Liver (tissue), 9 donors: ENCODE data around the gene LRRC27. TPM values are rescaled to one million over a fixed set of nuclear protein-coding genes. Genes with fewer than 3 reads are reported as not detected.

Source experiments
- DNase-seq: peaks from one replicate; pipeline ENCODE4 v3.0.0-alpha.2; 2017; ENCODE audit warnings: low spot score
- H3K27ac ChIP-seq, 2 donors: one replicate each; pipeline ENCODE4 v1.7.0; 2013; ENCODE audit warnings: inconsistent platforms in 2 of 2, low read length in 2 of 2, control low read depth in 1 of 2, low read depth in 1 of 2, mild to moderate bottlenecking in 1 of 2
- H3K27me3 ChIP-seq, 4 donors: one replicate each; pipeline versions ENCODE4 v1.6.1 to v1.7.0; 2013; ENCODE audit warnings: low read length in 3 of 4, inconsistent platforms in 1 of 4, mild to moderate bottlenecking in 1 of 4, moderate library complexity in 1 of 4; ENCODE audit not compliant: control insufficient read depth in 4 of 4, insufficient read depth in 4 of 4
- H3K36me3 ChIP-seq, 4 donors: one replicate each; pipeline versions ENCODE4 v1.6.1 to v1.7.0; 2013; ENCODE audit warnings: low read length in 3 of 4, mild to moderate bottlenecking in 3 of 4, low read depth in 1 of 4, moderate library complexity in 1 of 4; ENCODE audit not compliant: control insufficient read depth in 4 of 4, insufficient read depth in 3 of 4
- H3K4me1 ChIP-seq, 4 donors: one replicate each; pipeline versions ENCODE4 v1.6.1 to v1.7.0; 2013; ENCODE audit warnings: low read length in 3 of 4, mild to moderate bottlenecking in 3 of 4, moderate library complexity in 1 of 4; ENCODE audit not compliant: control insufficient read depth in 4 of 4, insufficient read depth in 4 of 4
- H3K4me3 ChIP-seq, 3 donors: one replicate each; pipeline versions ENCODE4 v1.6.1 to v1.7.0; 2013; ENCODE audit warnings: low read length in 3 of 3, control low read depth in 1 of 3, low read depth in 1 of 3, mild to moderate bottlenecking in 1 of 3
- H3K9ac ChIP-seq, 2 donors: one replicate each; pipeline ENCODE4 v1.7.0; 2013; ENCODE audit warnings: low read length in 2 of 2, mild to moderate bottlenecking in 2 of 2, moderate library complexity in 2 of 2, control low read depth in 1 of 2, low read depth in 1 of 2
- H3K9me3 ChIP-seq, 4 donors: one replicate each; pipeline versions ENCODE4 v1.6.1 to v1.7.0; 2013; ENCODE audit warnings: low read length in 3 of 4; ENCODE audit not compliant: control insufficient read depth in 4 of 4
- ATF3 ChIP-seq: IDR thresholded peaks from 2 replicates; pipeline ENCODE4 v1.6.1; 2016; ENCODE audit warnings: antibody characterized with exemption
- CTCF ChIP-seq: fragments of 150-350 bp; IDR thresholded peaks from 2 replicates; pipeline ENCODE4 v1.5.1; 2017; ENCODE audit warnings: improper control_type of control experiment, low read depth, low read length; ENCODE audit not compliant: missing input control
- EGR1 ChIP-seq, 2 donors: IDR thresholded peaks; 2 replicates each; pipeline ENCODE4 v1.6.1; 2016 to 2018; ENCODE audit warnings: antibody characterized with exemption in 2 of 2, low read depth in 2 of 2
- FOXA1 ChIP-seq: IDR thresholded peaks from 2 replicates; pipeline ENCODE4 v1.6.1; 2016; ENCODE audit warnings: antibody characterized with exemption
- FOXA2 ChIP-seq: IDR thresholded peaks from 2 replicates; pipeline ENCODE4 v1.6.1; 2016; ENCODE audit warnings: antibody characterized with exemption
- GABPA ChIP-seq, 2 donors: IDR thresholded peaks in 1 of 2; conservative IDR thresholded peaks in 1 of 2; 2 replicates each; pipeline ENCODE4 v1.6.1; 2016; ENCODE audit warnings: antibody characterized with exemption in 2 of 2, mild to moderate bottlenecking in 1 of 2, moderate library complexity in 1 of 2
- HNF4A ChIP-seq, 2 donors: conservative IDR thresholded peaks; 2 replicates each; pipeline ENCODE4 v1.6.1; 2016; ENCODE audit warnings: antibody characterized with exemption in 2 of 2, mild to moderate bottlenecking in 2 of 2
- HNF4G ChIP-seq: IDR thresholded peaks from 2 replicates; pipeline ENCODE4 v1.6.1; 2016; ENCODE audit warnings: antibody characterized with exemption
- JUND ChIP-seq, 2 donors: IDR thresholded peaks; 2 replicates each; pipeline ENCODE4 v1.6.1; 2016; ENCODE audit warnings: antibody characterized with exemption in 2 of 2
- MAX ChIP-seq: IDR thresholded peaks from 2 replicates; pipeline ENCODE4 v1.6.1; 2016; ENCODE audit warnings: antibody characterized with exemption
- RAD21 ChIP-seq, 2 donors: IDR thresholded peaks; 2 replicates each; pipeline ENCODE4 v1.6.1; 2016; ENCODE audit warnings: antibody characterized with exemption in 2 of 2, mild to moderate bottlenecking in 2 of 2
- REST ChIP-seq: IDR thresholded peaks from 2 replicates; pipeline ENCODE4 v1.6.1; 2016; ENCODE audit warnings: antibody characterized with exemption, mild to moderate bottlenecking
- RXRA ChIP-seq, 2 donors: IDR thresholded peaks; 2 replicates each; pipeline ENCODE4 v1.6.1; 2017 to 2018; ENCODE audit warnings: antibody characterized with exemption in 2 of 2, mild to moderate bottlenecking in 1 of 2
- TAF1 ChIP-seq: conservative IDR thresholded peaks from 2 replicates; pipeline ENCODE4 v1.6.1; 2016; ENCODE audit warnings: antibody characterized with exemption, mild to moderate bottlenecking
- YY1 ChIP-seq: IDR thresholded peaks from 2 replicates; pipeline ENCODE4 v1.6.1; 2016; ENCODE audit warnings: antibody characterized with exemption, mild to moderate bottlenecking
- ZBTB33 ChIP-seq: IDR thresholded peaks from 2 replicates; pipeline ENCODE4 v1.6.1; 2016; ENCODE audit warnings: antibody characterized with exemption
- WGBS: extraction: QIAGEN DNeasy Blood & Tissue Kit; methylation state at CpG from one replicate; pipeline ENCODE4 v1.1.7; 2013; 5-methylcytosine and 5-hydroxymethylcytosine counted together
- polyA plus RNA-seq, 2 donors: library from polyadenylated mRNA; stranded (reverse) in 1 of 2; unstranded in 1 of 2; fragments of 200-250 nt in 1 of 2; fragments of >200 nt in 1 of 2; fragmentation: Nextera tagmentation in 1 of 2; extraction: Ambion mirVana in 1 of 2; gene quantifications; one replicate each; pipeline versions ENCODE4 v1.2.1 to v1.2.3, GENCODE V29; 2013 to 2015
- total RNA-seq, 2 donors: library from RNA; depleted of rRNA; stranded (reverse); fragments of >200 nt; gene quantifications; one replicate each; pipeline ENCODE4 v1.2.3, GENCODE V29; 2014
- donor health status: healthy.
- donor health status: healthy.
- donor health status: healthy.
- donor health status: healthy.
- donor health status: healthy.

Gene LRRC27
- total and polyA plus RNA-seq, 4 donors: 1.8 to 2.8 (median 2.6) TPM

GRCh38 chr10:132405463-132405991 lies 73.5 kb downstream of the LRRC27 start:
- Histone ChIP-seq H3K4me1 (peaks cover 0 to 15% (median 8%) of the 10 kb centered on the region in 4 donors), H3K9ac (no peak overlapping the region), H3K9me3 (no peaks in the 10 kb centered on the region), H3K27ac (no peak overlapping the region), H3K4me3 (no peak overlapping the region), H3K36me3 (peaks cover 0 to 6% (median 2%) of the 10 kb centered on the region in 4 donors), H3K27me3 (no peaks in the 10 kb centered on the region)
- WGBS: 97% methylated on average over 53 of the region's 53 CpGs
- TF ChIP-seq FOXA2: no peak
- no peak for TF ChIP-seq ZBTB33
- no peak for TF ChIP-seq YY1
- no peak for TF ChIP-seq ATF3
- no peak for TF ChIP-seq HNF4G
- TF ChIP-seq JUND (IDR thresholded peaks at IDR 0.05): no peak
- no peak for TF ChIP-seq TAF1
- no peak for TF ChIP-seq EGR1 (IDR thresholded peaks at IDR 0.05; ENCODE audit: low read depth in 2 of 2)
- no peak for TF ChIP-seq MAX
- TF ChIP-seq CTCF: no peak
- TF ChIP-seq GABPA (IDR thresholded peaks at IDR 0.05 in 1 of 2, conservative IDR thresholded peaks at IDR 0.05 in 1 of 2): no peak
- no peak for TF ChIP-seq REST
- no peak for TF ChIP-seq RXRA (IDR thresholded peaks at IDR 0.05)
- TF ChIP-seq HNF4A (conservative IDR thresholded peaks at IDR 0.05): no peak
- TF ChIP-seq FOXA1: no peak
- no peak for TF ChIP-seq RAD21 (IDR thresholded peaks at IDR 0.05)
- DNase-seq: no peak

GRCh38 chr10:132406181-132406580 lies 74.2 kb downstream of the LRRC27 start:
- no peak for DNase-seq
- Histone ChIP-seq H3K9ac (no peak overlapping the region), H3K9me3 (no peaks in the 10 kb centered on the region), H3K27me3 (no peaks in the 10 kb centered on the region), H3K4me1 (peaks cover 0 to 13% (median 8%) of the 10 kb centered on the region in 4 donors), H3K4me3 (no peak overlapping the region), H3K27ac (no peak overlapping the region), H3K36me3 (peaks cover 0 to 6% (median 2%) of the 10 kb centered on the region in 4 donors)
- WGBS: 94% methylated on average over 17 of the region's 17 CpGs
- TF ChIP-seq JUND (IDR thresholded peaks at IDR 0.05) (no peak), CTCF (no peak), REST (no peak)
